ENCODE results near the gene KIRREL3.

Gene KIRREL3

DNA sequence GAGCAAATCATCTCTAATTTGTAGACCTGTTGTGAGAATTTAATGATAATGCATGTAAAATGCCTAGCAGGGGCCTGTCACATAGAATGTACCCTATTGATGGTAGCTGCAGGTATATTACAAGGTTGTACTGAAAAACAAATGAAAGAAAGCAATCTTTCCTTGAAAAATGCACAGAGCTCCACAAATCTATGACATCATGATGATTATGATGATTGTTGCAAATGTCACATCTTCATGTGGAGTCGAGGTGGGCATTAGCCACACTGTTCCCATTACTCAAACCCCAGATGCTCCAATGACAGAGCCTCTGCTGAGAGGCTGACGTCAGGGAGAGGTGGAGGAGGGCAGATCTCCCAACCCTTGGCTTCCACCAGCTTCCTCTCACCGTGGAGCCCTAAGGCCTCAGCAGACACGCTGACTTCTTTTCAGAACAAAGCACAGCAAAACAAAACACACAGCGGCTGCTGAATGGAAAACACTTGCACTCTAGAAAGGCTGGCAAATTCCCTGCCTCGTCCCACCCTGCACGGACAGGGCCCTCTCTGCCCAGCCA is 298.3 kb downstream of the KIRREL3 start:
- H3K27ac ChIP-seq (replicated peaks; ENCODE audit: low read length): no peak overlapping the region
- H3K36me3 ChIP-seq (replicated peaks in 1 of 2; ENCODE audit: control insufficient read depth in 2 of 2, insufficient read depth in 2 of 2, low read length in 2 of 2): no peaks in the 10 kb centered on the region
- no peak for DNase-seq (ENCODE audit: low spot score)

DNA sequence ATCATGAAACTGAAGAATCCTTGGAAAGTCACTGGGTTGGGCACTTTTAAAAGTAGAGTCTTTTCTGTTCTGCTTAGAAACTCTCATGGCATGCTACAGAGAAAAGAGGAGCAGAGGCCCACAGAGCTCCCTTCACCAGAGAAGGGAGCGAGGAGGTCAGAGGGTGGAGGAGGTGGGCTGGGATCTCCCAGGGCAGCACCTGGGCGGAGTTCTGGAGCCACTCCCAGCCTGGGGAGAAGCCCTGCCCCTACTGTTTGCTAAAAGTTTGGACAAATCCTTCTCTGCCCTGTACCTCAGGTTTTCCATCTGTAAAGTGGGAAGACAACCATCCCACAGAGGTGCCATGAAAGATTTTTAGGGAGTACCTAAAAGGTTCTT is 299.1 kb downstream of the KIRREL3 start:
- no peak overlapping the region for H3K14ac ChIP-seq (ENCODE audit: low read length)
- WGBS, 2 donors (ENCODE audit: extremely low coverage in 2 of 2, insufficient read length in 2 of 2, insufficient replicate concordance in 1 of 2): no CpG with 5 or more reads among the region's 2 CpGs
- no peak overlapping the region for H3K4ac ChIP-seq (ENCODE audit: low read length)
- H3K79me1 ChIP-seq (ENCODE audit: low read depth, low read length): no peaks in the 10 kb centered on the region
- peaks cover 0 to 32% of the 10 kb centered on the region in 2 donors for H3K4me1 ChIP-seq (ENCODE audit: control insufficient read depth in 2 of 2, insufficient read depth in 1 of 2, low read depth in 1 of 2, low read length in 2 of 2)
- H2BK5ac ChIP-seq (ENCODE audit: low read length): no peak overlapping the region
- H3K27ac ChIP-seq (replicated peaks; ENCODE audit: low read length): peak overlapping the region; percentile 56
- no peak overlapping the region for H3K23ac ChIP-seq (ENCODE audit: low read depth, low read length, poor library complexity)
- no peak overlapping the region for H2BK12ac ChIP-seq (ENCODE audit: low read length)
- no peak for DNase-seq (ENCODE audit: low spot score)
- H3K36me3 ChIP-seq (replicated peaks in 1 of 2; ENCODE audit: control insufficient read depth in 2 of 2, insufficient read depth in 2 of 2, low read length in 2 of 2): no peaks in the 10 kb centered on the region
- no peak overlapping the region for H4K91ac ChIP-seq (ENCODE audit: low read depth, low read length, poor library complexity)
- no peak overlapping the region for H2BK120ac ChIP-seq (ENCODE audit: low read depth, low read length)
- H4K8ac ChIP-seq (ENCODE audit: low read depth, low read length): no peak overlapping the region
- H2AFZ ChIP-seq (ENCODE audit: low read length): no peak overlapping the region
- no peaks in the 10 kb centered on the region for H3K27me3 ChIP-seq (ENCODE audit: control insufficient read depth in 3 of 3, insufficient read depth in 3 of 3, low read depth in 1 of 3, low read length in 3 of 3)
- H3K4me3 ChIP-seq (ENCODE audit: low read length in 2 of 2): no peak overlapping the region
- no peak overlapping the region for H3K18ac ChIP-seq (ENCODE audit: low read length)
- no peaks in the 10 kb centered on the region for H3K9me3 ChIP-seq (replicated peaks in 1 of 2; ENCODE audit: control insufficient read depth in 2 of 2, insufficient read depth in 1 of 2, low read depth in 1 of 2, low read length in 2 of 2)
- H2AK5ac ChIP-seq (ENCODE audit: low read depth, low read length): no peak overlapping the region
- no peak overlapping the region for H3K4me2 ChIP-seq (ENCODE audit: insufficient read depth, low read length, poor library complexity, severe bottlenecking)
- no peak overlapping the region for H2BK15ac ChIP-seq (ENCODE audit: low read length)
- H3K9ac ChIP-seq (ENCODE audit: low read depth, low read length, poor library complexity): no peak overlapping the region

More for the DNA sequence above, 298.3 kb downstream of the KIRREL3 start:
- no CpG with 5 or more reads among the region's 7 CpGs for WGBS, 2 donors (ENCODE audit: extremely low coverage in 2 of 2, insufficient read length in 2 of 2, insufficient replicate concordance in 1 of 2)
- no peak overlapping the region for H3K14ac ChIP-seq (ENCODE audit: low read length)
- peak overlapping the region; percentile 49 for H3K18ac ChIP-seq (ENCODE audit: low read length)
- no peak overlapping the region for H2BK12ac ChIP-seq (ENCODE audit: low read length)
- H2BK120ac ChIP-seq (ENCODE audit: low read depth, low read length): no peak overlapping the region
- no peaks in the 10 kb centered on the region for H3K27me3 ChIP-seq (ENCODE audit: control insufficient read depth in 3 of 3, insufficient read depth in 3 of 3, low read depth in 1 of 3, low read length in 3 of 3)
- no peak overlapping the region for H2BK5ac ChIP-seq (ENCODE audit: low read length)
- H4K91ac ChIP-seq (ENCODE audit: low read depth, low read length, poor library complexity): no peak overlapping the region
- no peaks in the 10 kb centered on the region for H3K79me1 ChIP-seq (ENCODE audit: low read depth, low read length)
- no peak overlapping the region for H3K9ac ChIP-seq (ENCODE audit: low read depth, low read length, poor library complexity)
- no peak overlapping the region for H3K4me2 ChIP-seq (ENCODE audit: insufficient read depth, low read length, poor library complexity, severe bottlenecking)
- no peak overlapping the region for H3K4ac ChIP-seq (ENCODE audit: low read length)
- no peaks in the 10 kb centered on the region for H3K9me3 ChIP-seq (replicated peaks in 1 of 2; ENCODE audit: control insufficient read depth in 2 of 2, insufficient read depth in 1 of 2, low read depth in 1 of 2, low read length in 2 of 2)
- no peak overlapping the region for H2AK5ac ChIP-seq (ENCODE audit: low read depth, low read length)
- no peak overlapping the region for H4K8ac ChIP-seq (ENCODE audit: low read depth, low read length)
- no peak overlapping the region for H2AFZ ChIP-seq (ENCODE audit: low read length)
- H3K4me1 ChIP-seq (ENCODE audit: control insufficient read depth in 2 of 2, insufficient read depth in 1 of 2, low read depth in 1 of 2, low read length in 2 of 2): peaks cover 0 to 32% of the 10 kb centered on the region in 2 donors
- H2BK15ac ChIP-seq (ENCODE audit: low read length): no peak overlapping the region
- H3K23ac ChIP-seq (ENCODE audit: low read depth, low read length, poor library complexity): no peak overlapping the region
- H3K4me3 ChIP-seq (ENCODE audit: low read length in 2 of 2): no peak overlapping the region

DNA sequence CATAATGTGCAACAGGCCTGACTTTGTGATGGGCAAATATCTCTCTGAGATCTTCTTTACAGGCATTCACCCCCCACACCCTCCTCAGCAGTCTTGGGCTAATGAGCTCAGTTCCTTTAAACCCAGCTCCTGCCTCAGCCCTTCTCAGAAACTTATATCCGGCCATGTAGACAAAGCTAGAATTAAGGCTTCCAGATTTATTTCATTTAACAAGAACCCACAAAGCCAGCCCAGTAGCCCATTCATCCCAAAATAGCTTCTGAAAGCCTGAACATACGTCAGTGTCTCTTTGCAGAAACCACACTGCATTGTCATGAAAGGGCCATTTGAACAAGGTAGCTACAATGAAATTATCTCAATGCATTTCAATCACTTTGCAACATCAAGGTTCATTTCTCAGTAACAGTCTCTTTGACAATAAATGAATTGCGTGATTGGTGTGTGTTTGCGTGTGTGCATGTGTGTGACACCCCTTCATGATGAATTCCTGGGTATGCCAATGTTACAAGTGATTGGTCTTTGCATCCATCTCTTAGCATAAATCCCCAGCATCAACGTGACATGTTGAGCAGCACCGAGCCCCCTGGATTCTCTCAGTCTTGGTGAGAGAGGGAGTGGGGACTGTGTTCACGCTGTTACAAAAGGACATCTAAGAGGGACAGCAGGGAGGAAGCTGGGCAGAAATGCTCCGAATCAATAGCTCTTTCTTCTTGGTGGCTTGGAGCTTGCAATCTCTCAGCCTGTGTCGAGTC is 299.6 kb downstream of the KIRREL3 start:
- peak overlapping the region; percentile 56 for H3K27ac ChIP-seq (replicated peaks; ENCODE audit: low read length)
- no peak overlapping the region for H2BK15ac ChIP-seq (ENCODE audit: low read length)
- H2AK5ac ChIP-seq (ENCODE audit: low read depth, low read length): no peak overlapping the region
- H2BK5ac ChIP-seq (ENCODE audit: low read length): no peak overlapping the region
- H4K8ac ChIP-seq (ENCODE audit: low read depth, low read length): no peak overlapping the region
- H3K4me1 ChIP-seq (ENCODE audit: control insufficient read depth in 2 of 2, insufficient read depth in 1 of 2, low read depth in 1 of 2, low read length in 2 of 2): peaks cover 0 to 32% of the 10 kb centered on the region in 2 donors
- H2AFZ ChIP-seq (ENCODE audit: low read length): no peak overlapping the region
- no peak overlapping the region for H3K14ac ChIP-seq (ENCODE audit: low read length)
- no peak overlapping the region for H3K9ac ChIP-seq (ENCODE audit: low read depth, low read length, poor library complexity)
- no peak overlapping the region for H2BK120ac ChIP-seq (ENCODE audit: low read depth, low read length)
- no peaks in the 10 kb centered on the region for H3K27me3 ChIP-seq (ENCODE audit: control insufficient read depth in 3 of 3, insufficient read depth in 3 of 3, low read depth in 1 of 3, low read length in 3 of 3)
- H3K4ac ChIP-seq (ENCODE audit: low read length): no peak overlapping the region
- WGBS, 2 donors (ENCODE audit: extremely low coverage in 2 of 2, insufficient read length in 2 of 2, insufficient replicate concordance in 1 of 2): no CpG with 5 or more reads among the region's 9 CpGs
- no peaks in the 10 kb centered on the region for H3K9me3 ChIP-seq (replicated peaks in 1 of 2; ENCODE audit: control insufficient read depth in 2 of 2, insufficient read depth in 1 of 2, low read depth in 1 of 2, low read length in 2 of 2)
- no peak overlapping the region for H3K23ac ChIP-seq (ENCODE audit: low read depth, low read length, poor library complexity)
- no peak for DNase-seq (ENCODE audit: low spot score)
- H3K36me3 ChIP-seq (replicated peaks in 1 of 2; ENCODE audit: control insufficient read depth in 2 of 2, insufficient read depth in 2 of 2, low read length in 2 of 2): no peaks in the 10 kb centered on the region
- H3K18ac ChIP-seq (ENCODE audit: low read length): no peak overlapping the region
- H3K79me1 ChIP-seq (ENCODE audit: low read depth, low read length): no peaks in the 10 kb centered on the region
- H3K4me2 ChIP-seq (ENCODE audit: insufficient read depth, low read length, poor library complexity, severe bottlenecking): no peak overlapping the region
- no peak overlapping the region for H3K4me3 ChIP-seq (ENCODE audit: low read length in 2 of 2)
- H4K91ac ChIP-seq (ENCODE audit: low read depth, low read length, poor library complexity): no peak overlapping the region
- no peak overlapping the region for H2BK12ac ChIP-seq (ENCODE audit: low read length)

DNA sequence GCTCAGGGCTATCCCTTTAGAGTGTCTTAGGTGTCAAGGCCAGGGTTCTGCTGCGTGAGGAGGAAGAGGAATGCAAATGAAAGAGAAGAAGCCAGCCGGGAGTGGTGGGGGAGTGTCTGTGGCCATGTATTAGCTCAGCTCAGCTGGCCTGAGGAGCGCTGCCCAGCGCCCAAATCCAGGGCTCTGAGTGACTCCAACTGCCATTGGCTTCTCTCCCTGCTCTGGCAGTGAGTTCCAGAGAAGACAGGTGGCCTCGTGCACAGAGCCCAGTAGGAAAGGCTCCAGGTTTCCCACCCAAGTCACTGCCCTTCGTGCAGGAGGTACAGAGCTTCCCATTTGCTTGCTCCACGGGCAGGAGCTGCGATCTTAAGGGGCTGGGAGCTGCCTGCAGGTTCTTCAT is 302.0 kb downstream of the KIRREL3 start:
- H4K8ac ChIP-seq (ENCODE audit: low read depth, low read length): no peak overlapping the region
- H3K9me3 ChIP-seq (replicated peaks in 1 of 2; ENCODE audit: control insufficient read depth in 2 of 2, insufficient read depth in 1 of 2, low read depth in 1 of 2, low read length in 2 of 2): no peaks in the 10 kb centered on the region
- no peak overlapping the region for H2BK15ac ChIP-seq (ENCODE audit: low read length)
- peak overlapping the region; percentile 72 for H3K18ac ChIP-seq (ENCODE audit: low read length)
- H3K36me3 ChIP-seq (replicated peaks in 1 of 2; ENCODE audit: control insufficient read depth in 2 of 2, insufficient read depth in 2 of 2, low read length in 2 of 2): no peaks in the 10 kb centered on the region
- peak overlapping the region; percentile 29 for H2AK5ac ChIP-seq (ENCODE audit: low read depth, low read length)
- H3K23ac ChIP-seq (ENCODE audit: low read depth, low read length, poor library complexity): peak overlapping the region; percentile 5
- H3K79me1 ChIP-seq (ENCODE audit: low read depth, low read length): no peaks in the 10 kb centered on the region
- no CpG with 5 or more reads among the region's 8 CpGs for WGBS, 2 donors (ENCODE audit: extremely low coverage in 2 of 2, insufficient read length in 2 of 2, insufficient replicate concordance in 1 of 2)
- DNase-seq (ENCODE audit: low spot score): no peak
- H2AFZ ChIP-seq (ENCODE audit: low read length): no peak overlapping the region
- no peaks in the 10 kb centered on the region for H3K27me3 ChIP-seq (ENCODE audit: control insufficient read depth in 3 of 3, insufficient read depth in 3 of 3, low read depth in 1 of 3, low read length in 3 of 3)
- no peak overlapping the region for H3K27ac ChIP-seq (replicated peaks; ENCODE audit: low read length)
- no peak overlapping the region for H3K4me2 ChIP-seq (ENCODE audit: insufficient read depth, low read length, poor library complexity, severe bottlenecking)
- H3K9ac ChIP-seq (ENCODE audit: low read depth, low read length, poor library complexity): no peak overlapping the region
- H3K4me1 ChIP-seq (ENCODE audit: control insufficient read depth in 2 of 2, insufficient read depth in 1 of 2, low read depth in 1 of 2, low read length in 2 of 2): peaks cover 0 to 30% of the 10 kb centered on the region in 2 donors
- H2BK12ac ChIP-seq (ENCODE audit: low read length): no peak overlapping the region
- H4K91ac ChIP-seq (ENCODE audit: low read depth, low read length, poor library complexity): no peak overlapping the region
- H2BK5ac ChIP-seq (ENCODE audit: low read length): no peak overlapping the region
- no peak overlapping the region for H3K14ac ChIP-seq (ENCODE audit: low read length)
- H3K4me3 ChIP-seq (ENCODE audit: low read length in 2 of 2): no peak overlapping the region
- no peak overlapping the region for H2BK120ac ChIP-seq (ENCODE audit: low read depth, low read length)
- no peak overlapping the region for H3K4ac ChIP-seq (ENCODE audit: low read length)

Data from neuronal stem cell (in vitro differentiated cells).